Loucy (cell line): Measurements from ENCODE around the gene TXNRD2.

Experiments
- H2AFZ ChIP-seq: fragments of 200-600 bp; sonication (generic); 2 replicates; pipeline ENCODE4 v1.6.0; 2016; ENCODE audit warnings: antibody characterized with exemption, mild to moderate bottlenecking, low read length, moderate library complexity
- H3F3A ChIP-seq: fragments of 200-600 bp; 2 replicates; pipeline ENCODE4 v1.6.0; 2016; ENCODE audit warnings: antibody characterized with exemption, low read depth, mild to moderate bottlenecking
- H3K27me3 ChIP-seq: fragments of 200-600 bp; sonication (generic); 2 replicates; pipeline ENCODE4 v1.6.1; 2014; ENCODE audit warnings: low read length, mild to moderate bottlenecking; ENCODE audit not compliant: insufficient read depth, poor library complexity, severe bottlenecking
- H3K36me3 ChIP-seq: fragments of 200-600 bp; sonication (generic); 2 replicates; pipeline ENCODE4 v1.6.1; 2016; ENCODE audit warnings: low read length; ENCODE audit not compliant: insufficient read depth
- H3K4me1 ChIP-seq: fragments of 200-600 bp; sonication (generic); 2 replicates; pipeline ENCODE4 v1.5.1; 2014; ENCODE audit warnings: low read length, mild to moderate bottlenecking; ENCODE audit not compliant: insufficient read depth, poor library complexity, severe bottlenecking
- H3K4me2 ChIP-seq: fragments of 200-600 bp; sonication (generic); 2 replicates; pipeline ENCODE4 v1.6.0; 2014; ENCODE audit warnings: antibody characterized with exemption, low read length, low read depth, mild to moderate bottlenecking; ENCODE audit not compliant: poor library complexity, severe bottlenecking
- H3K4me3 ChIP-seq: fragments of 200-600 bp; sonication (generic); 2 replicates; pipeline ENCODE4 v1.5.1; 2014; ENCODE audit warnings: low read length, mild to moderate bottlenecking, mixed read lengths; ENCODE audit not compliant: poor library complexity, severe bottlenecking
- H3K79me2 ChIP-seq: fragments of 200-600 bp; sonication (generic); 2 replicates; pipeline ENCODE4 v1.6.1; 2014; ENCODE audit warnings: low read length; ENCODE audit not compliant: insufficient read depth
- H3K9ac ChIP-seq: fragments of 200-600 bp; sonication (generic); 2 replicates; pipeline ENCODE4 v1.6.0; 2014; ENCODE audit warnings: mild to moderate bottlenecking, low read depth, low read length, moderate library complexity; ENCODE audit not compliant: poor library complexity, severe bottlenecking
- H3K9me2 ChIP-seq: fragments of 200-600 bp; sonication (generic); replicated peaks from 2 replicates; pipeline ENCODE4 v1.6.1; 2016; ENCODE audit warnings: low read depth, low read length, mixed read lengths
- H3K9me3 ChIP-seq: fragments of 200-600 bp; sonication (generic); 2 replicates; pipeline ENCODE4 v1.6.1; 2014; ENCODE audit warnings: mild to moderate bottlenecking, antibody characterized with exemption, low read length, low read depth; ENCODE audit not compliant: insufficient read depth
- H4K20me1 ChIP-seq: fragments of 200-600 bp; sonication (generic); 2 replicates; pipeline ENCODE4 v1.6.0; 2014; ENCODE audit warnings: antibody characterized with exemption, low read length, mild to moderate bottlenecking; ENCODE audit not compliant: insufficient read depth, poor library complexity, severe bottlenecking
- CTCF ChIP-seq: fragments of 200-600 bp; sonication (generic); conservative IDR thresholded peaks from 2 replicates; pipeline ENCODE4 v1.5.1; 2014; ENCODE audit warnings: mild to moderate bottlenecking, antibody characterized with exemption, low read length
- EZH2phosphoT487 ChIP-seq: fragments of 200-600 bp; IDR thresholded peaks from 2 replicates; pipeline ENCODE4 v1.6.1; 2018; ENCODE audit warnings: antibody characterized with exemption, mild to moderate bottlenecking, moderate library complexity, borderline replicate concordance

The TXNRD2 gene

GRCh38 chr22:19930551-19931486 is 10.8 kb downstream of the TXNRD2 start:
- Histone ChIP-seq H3K9me3 (no peaks in the 10 kb centered on the region), H4K20me1 (no peaks in the 10 kb centered on the region), H3K79me2 (no peaks in the 10 kb centered on the region), H2AFZ (no peak overlapping the region), H3K4me2 (no peak overlapping the region), H3K9ac (no peak overlapping the region), H3F3A (no peaks in the 10 kb centered on the region), H3K36me3 (no peaks in the 10 kb centered on the region), H3K27me3 (no peaks in the 10 kb centered on the region), H3K4me3 (no peak overlapping the region), H3K4me1 (peaks cover 5% of the 10 kb centered on the region), H3K9me2 (no peaks in the 10 kb centered on the region)
- no peak for TF ChIP-seq CTCF

GRCh38 chr22:19929586-19930550 is 11.8 kb downstream of the TXNRD2 start:
- Histone ChIP-seq H2AFZ (no peak overlapping the region), H3K36me3 (no peaks in the 10 kb centered on the region), H3K4me2 (no peak overlapping the region), H4K20me1 (no peaks in the 10 kb centered on the region), H3K9ac (no peak overlapping the region), H3K9me2 (no peaks in the 10 kb centered on the region), H3K4me1 (peaks cover 5% of the 10 kb centered on the region), H3F3A (no peaks in the 10 kb centered on the region), H3K4me3 (no peak overlapping the region), H3K9me3 (no peaks in the 10 kb centered on the region), H3K79me2 (no peaks in the 10 kb centered on the region), H3K27me3 (no peaks in the 10 kb centered on the region)
- TF ChIP-seq EZH2phosphoT487, result no peak
- TF ChIP-seq CTCF, result no peak

GRCh38 chr22:19928207-19928606 is 13.4 kb downstream of the TXNRD2 start:
- Histone ChIP-seq H3K4me2 (no peak overlapping the region), H2AFZ (no peak overlapping the region), H3K9ac (no peak overlapping the region), H3F3A (no peaks in the 10 kb centered on the region), H3K9me2 (no peaks in the 10 kb centered on the region), H3K36me3 (no peaks in the 10 kb centered on the region), H3K79me2 (no peaks in the 10 kb centered on the region), H3K27me3 (no peaks in the 10 kb centered on the region), H4K20me1 (no peaks in the 10 kb centered on the region), H3K9me3 (no peaks in the 10 kb centered on the region), H3K4me3 (no peak overlapping the region), H3K4me1 (peaks cover 5% of the 10 kb centered on the region)
- TF ChIP-seq CTCF (no peak), EZH2phosphoT487 (no peak)
